ENCODE data around the gene SWT1.
"Not testable (repeated sequence)": the region's sequence is repeated elsewhere in the genome, so short reads cannot be mapped to it uniquely, and the experiment has no call there.

The SWT1 gene

GRCh38 chr1:185166106-185166505 lies 9.1 kb downstream of the SWT1 start:
- Histone ChIP-seq H3K27ac (replicated peaks) (no peak overlapping the region), H3K27me3 (ENCODE audit: insufficient read depth, poor library complexity, severe bottlenecking) (no peaks in the 10 kb centered on the region), H3K4me3 (replicated peaks; ENCODE audit: insufficient read depth, low read length) (no peak overlapping the region)
- TF ChIP-seq POLR2AphosphoS5 (IDR thresholded peaks at IDR 0.05; ENCODE audit: low read depth) (no peak), CTCF (IDR thresholded peaks at IDR 0.05; ENCODE audit: insufficient read depth, low read length) (no peak), SPI1 (IDR thresholded peaks at IDR 0.05; ENCODE audit: borderline replicate concordance, low read depth) (no peak), REST (IDR thresholded peaks at IDR 0.05; ENCODE audit: insufficient replicate concordance, low read depth) (no peak)
- no peak for DNase-seq (ENCODE audit: low read depth in 1 of 2, low spot score in 1 of 2)

GRCh38 chr1:185170291-185170848 lies 13.4 kb downstream of the SWT1 start:
- TF ChIP-seq CTCF (IDR thresholded peaks at IDR 0.05; ENCODE audit: insufficient read depth, low read length) (peak; percentile 49), SPI1 (IDR thresholded peaks at IDR 0.05; ENCODE audit: borderline replicate concordance, low read depth) (no peak)

GRCh38 chr1:185193756-185194155 lies 36.8 kb downstream of the SWT1 start:
- DNase-seq (ENCODE audit: low read depth in 1 of 2, low spot score in 1 of 2): no peak
- no peak overlapping the region for H3K4me3 ChIP-seq (replicated peaks; ENCODE audit: insufficient read depth, low read length)
- TF ChIP-seq SPI1 (IDR thresholded peaks at IDR 0.05; ENCODE audit: borderline replicate concordance, low read depth): no peak
- H3K27ac ChIP-seq (replicated peaks): no peak overlapping the region
- H3K27me3 ChIP-seq (ENCODE audit: insufficient read depth, poor library complexity, severe bottlenecking): no peaks in the 10 kb centered on the region

More at GRCh38 chr1:185170291-185170848, 13.4 kb downstream of the SWT1 start:
- Histone ChIP-seq H3K27me3 (ENCODE audit: insufficient read depth, poor library complexity, severe bottlenecking) (no peaks in the 10 kb centered on the region), H3K4me3 (replicated peaks; ENCODE audit: insufficient read depth, low read length) (no peak overlapping the region), H3K27ac (replicated peaks) (no peak overlapping the region)
- DNase-seq (ENCODE audit: low read depth in 1 of 2, low spot score in 1 of 2): peak in 1 of 2 experiments; percentile 65

- not testable (repeated sequence) for H3K4me3 ChIP-seq (replicated peaks; ENCODE audit: insufficient read depth, low read length); DNase-seq (ENCODE audit: low read depth in 1 of 2, low spot score in 1 of 2); H3K27ac ChIP-seq (replicated peaks); H3K27me3 ChIP-seq (ENCODE audit: insufficient read depth, poor library complexity, severe bottlenecking)
Measured at GRCh38 chr1:185198712-185199111, 41.7 kb downstream of the SWT1 start.

DNA sequence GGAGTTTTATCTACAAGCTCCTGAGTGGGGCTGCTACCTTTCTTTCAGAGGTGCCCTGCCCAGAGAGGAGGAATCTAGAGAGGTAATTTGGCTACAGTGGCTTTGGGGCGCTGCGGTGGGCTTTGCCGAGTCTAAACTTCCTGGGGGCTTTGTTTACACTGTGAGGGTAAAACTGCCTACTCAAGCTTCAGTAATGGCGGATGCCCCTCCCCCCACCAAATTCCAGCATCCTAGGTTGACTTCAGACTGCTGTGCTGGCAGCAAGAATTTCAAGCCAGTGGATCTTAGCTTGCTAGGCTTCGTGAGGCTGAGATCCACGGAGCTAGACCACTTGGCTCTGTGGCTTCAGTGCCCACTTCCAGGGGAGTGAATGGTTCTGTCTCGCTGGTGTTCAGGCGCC lies 43.9 kb downstream of the SWT1 start:
- no peak overlapping the region for H3K27ac ChIP-seq (replicated peaks)
- no peak overlapping the region for H3K4me3 ChIP-seq (replicated peaks; ENCODE audit: insufficient read depth, low read length)
- H3K27me3 ChIP-seq (ENCODE audit: insufficient read depth, poor library complexity, severe bottlenecking): no peaks in the 10 kb centered on the region
- no peak for DNase-seq (ENCODE audit: low read depth in 1 of 2, low spot score in 1 of 2)
- TF ChIP-seq SPI1 (IDR thresholded peaks at IDR 0.05; ENCODE audit: borderline replicate concordance, low read depth) (no peak), GABPA (IDR thresholded peaks at IDR 0.05; ENCODE audit: low read depth) (no peak), POLR2AphosphoS5 (IDR thresholded peaks at IDR 0.05; ENCODE audit: low read depth) (no peak), REST (IDR thresholded peaks at IDR 0.05; ENCODE audit: insufficient replicate concordance, low read depth) (no peak), CTCF (IDR thresholded peaks at IDR 0.05; ENCODE audit: insufficient read depth, low read length) (no peak)
